ENCODE data around the gene RBMS1. TPM values are rescaled to one million over a fixed set of nuclear protein-coding genes. Genes with fewer than 3 reads are reported as not detected.
"Not testable (repeated sequence)": the region's sequence is repeated elsewhere in the genome, so short reads cannot be mapped to it uniquely, and the experiment has no call there.

RBMS1 gene
- total and polyA plus RNA-seq, 2 of the 13 experiments (the other 11 are each of a cell fraction or from before 2014, with no cell fraction given) = 55.5 to 110 TPM

DNA sequence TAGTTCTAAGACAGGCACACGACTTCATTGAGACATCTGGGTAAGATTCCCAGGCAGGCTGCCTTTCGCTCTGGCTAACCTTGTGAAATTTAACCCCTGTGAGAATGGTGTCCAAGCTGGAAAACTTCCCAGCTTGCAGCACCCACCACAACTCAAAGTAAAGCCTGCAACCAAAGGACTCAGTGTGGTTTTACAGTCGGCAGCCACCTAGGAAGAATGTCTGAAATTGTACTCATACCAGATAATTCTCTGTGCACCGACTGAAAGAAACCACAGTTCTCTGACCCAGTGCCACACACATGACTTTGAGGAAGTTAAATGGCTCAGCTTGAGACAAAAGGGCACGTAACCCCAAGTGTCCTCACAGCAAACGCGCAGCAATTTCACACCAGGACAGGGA lies 125.7 kb downstream of the RBMS1 start:
- Histone ChIP-seq H3K9ac (ENCODE audit: insufficient read depth, low read depth, low read length) (no peak overlapping the region), H3K36me3 (replicated peaks in 1 of 2; ENCODE audit: control insufficient read depth in 1 of 2, insufficient read depth in 2 of 2, low read length in 2 of 2) (peaks cover 8 to 26% of the 10 kb centered on the region in 2 experiments; a peak in 3 of 5 replicates), H4K20me1 (ENCODE audit: insufficient read depth, low read length) (peaks cover 21% of the 10 kb centered on the region; the same call in 1 of the 2 replicates), H3K79me2 (ENCODE audit: insufficient read depth, low read length) (peaks cover 17% of the 10 kb centered on the region), H3K4me3 (replicated peaks in 1 of 3; ENCODE audit: insufficient read depth in 1 of 3, low read depth in 2 of 3, low read length in 3 of 3) (no peak overlapping the region), H3K9me3 (ENCODE audit: low read length) (no peaks in the 10 kb centered on the region), H2AFZ (ENCODE audit: low read length) (no peak overlapping the region), H3K27ac (ENCODE audit: extremely low read length, insufficient read depth, low read length) (no peak overlapping the region), H3K27me3 (ENCODE audit: control insufficient read depth in 1 of 2, insufficient read depth in 2 of 2, low read length in 2 of 2) (no peaks in the 10 kb centered on the region), H3K4me2 (ENCODE audit: low read depth, low read length) (no peak overlapping the region), H3K4me1 (ENCODE audit: insufficient read depth, low read length) (no peaks in the 10 kb centered on the region)
- intact Hi-C loops (cut with micrococcal nuclease; ENCODE audit: unreplicated experiment) (no loop called here), in situ Hi-C loops (cut with HindIII; ENCODE audit: extremely low pct_ligation_motif_present, low pct_unique_long_range_greater_than_20kb) (no loop called here)
- TF ChIP-seq, protein P1, sequence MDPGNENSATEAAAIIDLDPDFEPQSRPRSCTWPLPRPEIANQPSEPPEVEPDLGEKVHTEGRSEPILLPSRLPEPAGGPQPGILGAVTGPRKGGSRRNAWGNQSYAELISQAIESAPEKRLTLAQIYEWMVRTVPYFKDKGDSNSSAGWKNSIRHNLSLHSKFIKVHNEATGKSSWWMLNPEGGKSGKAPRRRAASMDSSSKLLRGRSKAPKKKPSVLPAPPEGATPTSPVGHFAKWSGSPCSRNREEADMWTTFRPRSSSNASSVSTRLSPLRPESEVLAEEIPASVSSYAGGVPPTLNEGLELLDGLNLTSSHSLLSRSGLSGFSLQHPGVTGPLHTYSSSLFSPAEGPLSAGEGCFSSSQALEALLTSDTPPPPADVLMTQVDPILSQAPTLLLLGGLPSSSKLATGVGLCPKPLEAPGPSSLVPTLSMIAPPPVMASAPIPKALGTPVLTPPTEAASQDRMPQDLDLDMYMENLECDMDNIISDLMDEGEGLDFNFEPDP (CRISPR knock-in tag; conservative IDR thresholded peaks at IDR 0.05) = 0 out of 2 replicates have a peak, but pooled peaks have one; percentile 32
- TF ChIP-seq SUZ12 (IDR thresholded peaks at IDR 0.05; ENCODE audit: low read depth, low read length) = no peak
- no peak for DNase-seq (ENCODE audit: low spot score)
- ChIA-PET CTCF (ENCODE audit: low intra/inter-chr PET ratio, low total read pairs) (no interaction called here), POLR2A (no interaction called here)
- no peak for FAIRE-seq
- no TSS peak for BruUV-seq (replicated peaks)
- ATAC-seq = no peak
- 89% methylated on average over 7 of the region's 7 CpGs for WGBS (ENCODE audit: low lambda C conversion rate)

DNA sequence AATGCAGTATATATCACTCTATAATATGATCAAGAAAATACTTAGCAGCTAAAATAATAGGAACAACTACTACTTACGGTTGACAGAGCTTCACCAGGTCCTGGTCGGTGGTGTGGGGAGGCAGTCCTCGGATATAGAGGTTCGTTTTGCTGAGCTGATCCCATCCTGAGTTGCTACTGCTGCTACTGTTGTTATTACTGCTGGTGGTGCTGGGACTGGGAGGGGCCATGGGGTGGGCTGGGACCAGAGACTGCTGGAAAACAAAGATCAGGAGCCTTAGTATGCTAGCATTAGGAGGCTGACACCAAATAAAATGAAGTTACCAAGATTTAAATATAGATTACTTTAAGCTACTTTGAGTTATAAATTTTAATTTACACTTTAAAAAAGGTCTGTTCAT lies 126.5 kb downstream of the RBMS1 start:
- in situ Hi-C loops (cut with HindIII; ENCODE audit: extremely low pct_ligation_motif_present, low pct_unique_long_range_greater_than_20kb); H3K9me3 ChIP-seq (ENCODE audit: low read length); H3K27ac ChIP-seq (ENCODE audit: extremely low read length, insufficient read depth, low read length); DNase-seq (ENCODE audit: low spot score); ATAC-seq; H3K9ac ChIP-seq (ENCODE audit: insufficient read depth, low read depth, low read length); BruUV-seq (replicated peaks); CTCF ChIA-PET (ENCODE audit: low intra/inter-chr PET ratio, low total read pairs); H2AFZ ChIP-seq (ENCODE audit: low read length); H3K4me3 ChIP-seq (replicated peaks in 1 of 3; ENCODE audit: insufficient read depth in 1 of 3, low read depth in 2 of 3, low read length in 3 of 3); H3K4me2 ChIP-seq (ENCODE audit: low read depth, low read length); intact Hi-C loops (cut with micrococcal nuclease; ENCODE audit: unreplicated experiment); H3K27me3 ChIP-seq (ENCODE audit: control insufficient read depth in 1 of 2, insufficient read depth in 2 of 2, low read length in 2 of 2); H3K4me1 ChIP-seq (ENCODE audit: insufficient read depth, low read length); POLR2A ChIA-PET; FAIRE-seq: not testable (repeated sequence)
- 97% methylated on average over 4 of the region's 4 CpGs for WGBS (ENCODE audit: low lambda C conversion rate)
- peaks cover 13% of the 10 kb centered on the region for H3K79me2 ChIP-seq (ENCODE audit: insufficient read depth, low read length)
- peaks cover 8 to 27% of the 10 kb centered on the region in 2 experiments; a peak in 4 of 5 replicates for H3K36me3 ChIP-seq (replicated peaks in 1 of 2; ENCODE audit: control insufficient read depth in 1 of 2, insufficient read depth in 2 of 2, low read length in 2 of 2)
- peaks cover 13% of the 10 kb centered on the region; the same call in 1 of the 2 replicates for H4K20me1 ChIP-seq (ENCODE audit: insufficient read depth, low read length)

Measured in HepG2 (cell line).